GM23248 (cell line): ENCODE measurements around the gene SH2D4B. TPM values are rescaled to one million over a fixed set of nuclear protein-coding genes. Genes with fewer than 3 reads are reported as not detected.

ENCODE experiments used
- DNase-seq: peaks from one replicate; pipeline ENCODE4 v3.0.0-alpha.2; 2015
- H2AFZ ChIP-seq: fragments of 200-600 bp; sonication (generic); 2 replicates; pipeline ENCODE4 v1.6.1; 2016; ENCODE audit warnings: antibody characterized with exemption
- H3F3A ChIP-seq: fragments of 200-600 bp; sonication (generic); 2 replicates; pipeline ENCODE4 v1.6.1; 2016; ENCODE audit warnings: mild to moderate bottlenecking, antibody characterized with exemption, mixed run types; ENCODE audit not compliant: insufficient read depth
- H3K27ac ChIP-seq: fragments of 200-600 bp; sonication (generic); 2 replicates; pipeline ENCODE4 v1.5.1; 2016; ENCODE audit warnings: mild to moderate bottlenecking
- H3K27me3 ChIP-seq: fragments of 200-600 bp; sonication (generic); replicated peaks from 2 replicates; pipeline ENCODE4 v1.6.1; 2016; ENCODE audit warnings: mild to moderate bottlenecking; ENCODE audit not compliant: insufficient read depth
- H3K36me3 ChIP-seq: fragments of 200-600 bp; sonication (generic); 2 replicates; pipeline ENCODE4 v1.6.1; 2016; ENCODE audit warnings: low read depth, mild to moderate bottlenecking
- H3K4me1 ChIP-seq: fragments of 200-600 bp; sonication (generic); 2 replicates; pipeline ENCODE4 v1.6.1; 2016; ENCODE audit warnings: mild to moderate bottlenecking; ENCODE audit not compliant: insufficient read depth
- H3K4me2 ChIP-seq: fragments of 200-600 bp; sonication (generic); one replicate; pipeline ENCODE4 v1.6.1; 2016; ENCODE audit warnings: mild to moderate bottlenecking; ENCODE audit not compliant: unreplicated experiment
- H3K4me3 ChIP-seq: fragments of 200-600 bp; sonication (generic); 2 replicates; pipeline ENCODE4 v1.5.1; 2016; ENCODE audit warnings: mild to moderate bottlenecking
- H3K79me2 ChIP-seq: fragments of 200-600 bp; sonication (generic); 2 replicates; pipeline ENCODE4 v1.6.1; 2016; ENCODE audit warnings: mild to moderate bottlenecking; ENCODE audit not compliant: insufficient read depth
- H3K9ac ChIP-seq: fragments of 200-600 bp; sonication (generic); 2 replicates; pipeline ENCODE4 v1.6.1; 2016; ENCODE audit warnings: mild to moderate bottlenecking
- H3K9me2 ChIP-seq: fragments of 200-600 bp; sonication (generic); 2 replicates; pipeline ENCODE4 v1.6.1; 2016; ENCODE audit warnings: mixed run types, mild to moderate bottlenecking, moderate library complexity; ENCODE audit not compliant: insufficient read depth
- H3K9me3 ChIP-seq: fragments of 200-600 bp; sonication (generic); one replicate; pipeline ENCODE4 v1.6.1; 2017; ENCODE audit warnings: low read depth
- H4K20me1 ChIP-seq: fragments of 200-600 bp; sonication (generic); 2 replicates; pipeline ENCODE4 v1.6.0; 2016; ENCODE audit not compliant: insufficient read depth
- EZH2 ChIP-seq: fragments of 200-600 bp; sonication (generic); IDR thresholded peaks from 2 replicates; pipeline ENCODE4 v1.6.1; 2018; ENCODE audit warnings: antibody characterized with exemption, mild to moderate bottlenecking; ENCODE audit not compliant: insufficient read depth, poor library complexity, severe bottlenecking
- EZH2phosphoT487 ChIP-seq: fragments of 200-600 bp; sonication (generic); IDR thresholded peaks from 2 replicates; pipeline ENCODE4 v1.6.1; 2018; ENCODE audit warnings: antibody characterized with exemption, moderate library complexity, mild to moderate bottlenecking, low read depth; ENCODE audit not compliant: insufficient read depth
- WGBS, 2 experiments: methylation state at CpG; one replicate each; pipeline ENCODE4 v1.1.6; 2015 to 2017; ENCODE audit warnings: low lambda C conversion rate in 2 of 2, low coverage in 1 of 2; ENCODE audit errors: missing lambda C conversion rate in 2 of 2; 5-methylcytosine and 5-hydroxymethylcytosine counted together
- in situ Hi-C: fragments of 300-500 bp; cut with MboI; formaldehyde crosslinking; loops from 2 replicates; pipeline ENCODE4 v1.15.0; 2020
- polyA plus RNA-seq: library from polyadenylated mRNA; unstranded; fragments of >200 nt; fragmentation: Nextera tagmentation; extraction: Ambion mirVana; gene quantifications from 2 replicates; pipeline ENCODE4 v1.2.1, GENCODE V29; 2016
- total RNA-seq: library from RNA; depleted of rRNA; stranded (reverse); fragments of >200 nt; shearing (Covaris generic); gene quantifications from 2 replicates; pipeline ENCODE4 v1.2.3, GENCODE V29; 2014

Gene SH2D4B
- total and polyA plus RNA-seq, 2 experiments from 2014 or later: not detected

- no peak overlapping the region for H3K27ac ChIP-seq
- no peaks in the 10 kb centered on the region for H3K9me2 ChIP-seq
- no peaks in the 10 kb centered on the region for H3K9me3 ChIP-seq
- H3F3A ChIP-seq: no peaks in the 10 kb centered on the region
- TF ChIP-seq EZH2phosphoT487: no peak
- no peak for TF ChIP-seq EZH2
- H3K4me1 ChIP-seq: no peaks in the 10 kb centered on the region
- no peak for DNase-seq
- H3K4me2 ChIP-seq: no peak overlapping the region
- no peak overlapping the region for H3K9ac ChIP-seq
- H2AFZ ChIP-seq: no peak overlapping the region
- WGBS, 2 experiments: 62 to 66% methylated on average over 6 of the region's 6 CpGs
- in situ Hi-C loops: no loop called here
- H3K36me3 ChIP-seq: no peaks in the 10 kb centered on the region
- no peaks in the 10 kb centered on the region for H3K27me3 ChIP-seq
- no peaks in the 10 kb centered on the region for H4K20me1 ChIP-seq
- no peaks in the 10 kb centered on the region for H3K79me2 ChIP-seq
- H3K4me3 ChIP-seq: no peak overlapping the region
These were observed 120.4 kb downstream of the SH2D4B start for GRCh38 chr10:80658068-80658467.

GRCh38 chr10:80659289-80659688 lies 121.6 kb downstream of the SH2D4B start:
- H3K9ac ChIP-seq: no peak overlapping the region

GRCh38 chr10:80660266-80660665 lies 122.6 kb downstream of the SH2D4B start:
- no peak overlapping the region for H3K27ac ChIP-seq
- no peak overlapping the region for H2AFZ ChIP-seq
- TF ChIP-seq EZH2phosphoT487: no peak
- TF ChIP-seq EZH2: no peak
- H3F3A ChIP-seq: no peaks in the 10 kb centered on the region
- H3K9me2 ChIP-seq: no peaks in the 10 kb centered on the region
- H3K36me3 ChIP-seq: no peaks in the 10 kb centered on the region
- no peak for DNase-seq
- in situ Hi-C loops: no loop called here
- 20 to 31% methylated on average over 7 of the region's 7 CpGs for WGBS, 2 experiments
- no peaks in the 10 kb centered on the region for H3K9me3 ChIP-seq
- no peak overlapping the region for H3K4me3 ChIP-seq
- no peak overlapping the region for H3K4me2 ChIP-seq
- H3K27me3 ChIP-seq: no peaks in the 10 kb centered on the region
- no peaks in the 10 kb centered on the region for H4K20me1 ChIP-seq
- H3K4me1 ChIP-seq: no peaks in the 10 kb centered on the region
- H3K79me2 ChIP-seq: no peaks in the 10 kb centered on the region
- no peak overlapping the region for H3K9ac ChIP-seq

More at GRCh38 chr10:80659289-80659688, 121.6 kb downstream of the SH2D4B start:
- no peak overlapping the region for H3K4me3 ChIP-seq
- WGBS, 2 experiments: 58 to 65% methylated on average over 9 of the region's 9 CpGs
- H3K9me2 ChIP-seq: no peaks in the 10 kb centered on the region
- no peaks in the 10 kb centered on the region for H3K9me3 ChIP-seq
- no peaks in the 10 kb centered on the region for H3K36me3 ChIP-seq
- H3K27ac ChIP-seq: no peak overlapping the region
- H3K79me2 ChIP-seq: no peaks in the 10 kb centered on the region
- H3F3A ChIP-seq: no peaks in the 10 kb centered on the region
- no peaks in the 10 kb centered on the region for H3K4me1 ChIP-seq
- H4K20me1 ChIP-seq: no peaks in the 10 kb centered on the region
- H3K27me3 ChIP-seq: no peaks in the 10 kb centered on the region
- no peak overlapping the region for H2AFZ ChIP-seq
- no peak for TF ChIP-seq EZH2phosphoT487
- no peak for TF ChIP-seq EZH2
- DNase-seq: no peak
- H3K4me2 ChIP-seq: no peak overlapping the region
- in situ Hi-C loops: no loop called here

GRCh38 chr10:80660736-80661135 lies 123.0 kb downstream of the SH2D4B start:
- TF ChIP-seq EZH2 (no peak), EZH2phosphoT487 (no peak)
- H3K79me2 ChIP-seq: no peaks in the 10 kb centered on the region
- in situ Hi-C loops: no loop called here
- no peaks in the 10 kb centered on the region for H3K27me3 ChIP-seq
- no peaks in the 10 kb centered on the region for H3F3A ChIP-seq
- H3K4me1 ChIP-seq: no peaks in the 10 kb centered on the region
- no peak overlapping the region for H3K4me2 ChIP-seq
- no peaks in the 10 kb centered on the region for H3K9me2 ChIP-seq
- no peaks in the 10 kb centered on the region for H3K9me3 ChIP-seq
- H4K20me1 ChIP-seq: no peaks in the 10 kb centered on the region
- no peak for DNase-seq
- no peak overlapping the region for H2AFZ ChIP-seq
- 38% methylated on average over 7 of the region's 7 CpGs for WGBS, 2 experiments
- no peaks in the 10 kb centered on the region for H3K36me3 ChIP-seq
- H3K4me3 ChIP-seq: no peak overlapping the region
- no peak overlapping the region for H3K9ac ChIP-seq
- H3K27ac ChIP-seq: no peak overlapping the region

GRCh38 chr10:80661526-80661925 lies 123.8 kb downstream of the SH2D4B start:
- Histone ChIP-seq H3K9ac (no peak overlapping the region), H3K4me3 (no peak overlapping the region), H3K4me1 (no peaks in the 10 kb centered on the region), H2AFZ (no peak overlapping the region), H3K9me3 (no peaks in the 10 kb centered on the region), H3K9me2 (no peaks in the 10 kb centered on the region), H3K79me2 (no peaks in the 10 kb centered on the region), H3F3A (no peaks in the 10 kb centered on the region), H4K20me1 (no peaks in the 10 kb centered on the region), H3K4me2 (no peak overlapping the region), H3K36me3 (no peaks in the 10 kb centered on the region), H3K27me3 (no peaks in the 10 kb centered on the region), H3K27ac (no peak overlapping the region)
- DNase-seq: no peak
- in situ Hi-C loops: no loop called here
- TF ChIP-seq EZH2 (no peak), EZH2phosphoT487 (no peak)
- WGBS, 2 experiments: 45 to 49% methylated on average over 3 of the region's 3 CpGs
